ENCODE data around the gene TRAPPC3L.

The TRAPPC3L gene

DNA sequence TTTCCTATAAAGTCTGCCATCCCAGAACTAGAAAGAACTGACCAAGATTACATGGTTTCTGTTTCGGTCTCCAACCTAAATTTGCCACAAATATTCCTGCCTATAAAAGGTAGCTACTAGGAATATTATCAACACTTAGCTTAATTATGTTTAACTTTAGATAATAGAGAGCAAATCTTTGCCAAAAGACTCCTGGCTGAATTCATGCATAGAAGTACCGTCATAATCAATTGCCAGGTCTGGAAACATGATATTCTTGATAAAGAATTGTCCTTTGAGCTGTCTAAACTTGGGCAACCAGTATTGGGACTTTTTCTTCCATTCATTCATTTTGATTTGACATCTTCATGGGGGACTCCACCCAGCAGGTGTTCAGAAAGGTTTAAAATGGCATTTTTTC is 61.9 kb downstream of the TRAPPC3L start:
- no peak for TF ChIP-seq BACH2 (CRISPR knock-in tag; IDR thresholded peaks at IDR 0.05; ENCODE audit: borderline replicate concordance)
- TF ChIP-seq, protein P1, sequence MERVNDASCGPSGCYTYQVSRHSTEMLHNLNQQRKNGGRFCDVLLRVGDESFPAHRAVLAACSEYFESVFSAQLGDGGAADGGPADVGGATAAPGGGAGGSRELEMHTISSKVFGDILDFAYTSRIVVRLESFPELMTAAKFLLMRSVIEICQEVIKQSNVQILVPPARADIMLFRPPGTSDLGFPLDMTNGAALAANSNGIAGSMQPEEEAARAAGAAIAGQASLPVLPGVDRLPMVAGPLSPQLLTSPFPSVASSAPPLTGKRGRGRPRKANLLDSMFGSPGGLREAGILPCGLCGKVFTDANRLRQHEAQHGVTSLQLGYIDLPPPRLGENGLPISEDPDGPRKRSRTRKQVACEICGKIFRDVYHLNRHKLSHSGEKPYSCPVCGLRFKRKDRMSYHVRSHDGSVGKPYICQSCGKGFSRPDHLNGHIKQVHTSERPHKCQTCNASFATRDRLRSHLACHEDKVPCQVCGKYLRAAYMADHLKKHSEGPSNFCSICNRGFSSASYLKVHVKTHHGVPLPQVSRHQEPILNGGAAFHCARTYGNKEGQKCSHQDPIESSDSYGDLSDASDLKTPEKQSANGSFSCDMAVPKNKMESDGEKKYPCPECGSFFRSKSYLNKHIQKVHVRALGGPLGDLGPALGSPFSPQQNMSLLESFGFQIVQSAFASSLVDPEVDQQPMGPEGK (CRISPR knock-in tag; IDR thresholded peaks at IDR 0.05; ENCODE audit: borderline replicate concordance), result no peak
- no peak for TF ChIP-seq ZC3H10 (CRISPR knock-in tag; IDR thresholded peaks at IDR 0.05)
- TF ChIP-seq, protein P2, sequence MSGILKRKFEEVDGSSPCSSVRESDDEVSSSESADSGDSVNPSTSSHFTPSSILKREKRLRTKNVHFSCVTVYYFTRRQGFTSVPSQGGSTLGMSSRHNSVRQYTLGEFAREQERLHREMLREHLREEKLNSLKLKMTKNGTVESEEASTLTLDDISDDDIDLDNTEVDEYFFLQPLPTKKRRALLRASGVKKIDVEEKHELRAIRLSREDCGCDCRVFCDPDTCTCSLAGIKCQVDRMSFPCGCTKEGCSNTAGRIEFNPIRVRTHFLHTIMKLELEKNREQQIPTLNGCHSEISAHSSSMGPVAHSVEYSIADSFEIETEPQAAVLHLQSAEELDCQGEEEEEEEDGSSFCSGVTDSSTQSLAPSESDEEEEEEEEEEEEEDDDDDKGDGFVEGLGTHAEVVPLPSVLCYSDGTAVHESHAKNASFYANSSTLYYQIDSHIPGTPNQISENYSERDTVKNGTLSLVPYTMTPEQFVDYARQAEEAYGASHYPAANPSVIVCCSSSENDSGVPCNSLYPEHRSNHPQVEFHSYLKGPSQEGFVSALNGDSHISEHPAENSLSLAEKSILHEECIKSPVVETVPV (CRISPR knock-in tag; IDR thresholded peaks at IDR 0.05), result no peak
- TF ChIP-seq SNAI2 (CRISPR knock-in tag; IDR thresholded peaks at IDR 0.05), result no peak
- no peak for TF ChIP-seq ZFP30 (CRISPR knock-in tag; IDR thresholded peaks at IDR 0.05)
- TF ChIP-seq OSR1 (CRISPR knock-in tag; IDR thresholded peaks at IDR 0.05), result no peak
- no peak for TF ChIP-seq ARNTL (CRISPR knock-in tag; IDR thresholded peaks at IDR 0.05; ENCODE audit: borderline replicate concordance, low read depth)
- TF ChIP-seq ZNF8 (CRISPR knock-in tag; IDR thresholded peaks at IDR 0.05), result no peak
- ATAC-seq, result no peak

DNA sequence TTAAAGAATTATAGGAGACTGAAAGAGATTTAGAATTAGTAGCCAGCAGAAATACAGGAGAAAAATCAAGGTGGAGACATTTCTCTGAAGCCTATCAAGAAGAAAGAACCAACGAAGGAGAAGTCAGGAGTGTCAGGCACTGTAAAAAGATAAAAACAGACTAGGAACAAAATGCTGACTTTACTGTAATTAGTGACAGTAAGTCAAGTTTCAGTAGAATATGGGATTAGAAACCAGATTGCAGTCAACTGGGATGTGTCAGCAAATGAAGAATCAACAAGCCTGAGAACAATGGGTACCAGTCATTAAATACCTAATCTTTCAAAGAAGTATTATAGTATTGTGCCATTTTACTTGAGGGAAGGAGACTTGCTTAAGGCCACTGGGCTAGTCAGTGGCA is 62.7 kb downstream of the TRAPPC3L start:
- no peak for ATAC-seq
- no peak for TF ChIP-seq ARNTL (CRISPR knock-in tag; IDR thresholded peaks at IDR 0.05; ENCODE audit: borderline replicate concordance, low read depth)
- TF ChIP-seq OSR1 (CRISPR knock-in tag; IDR thresholded peaks at IDR 0.05), result no peak
- TF ChIP-seq TCF4 (CRISPR knock-in tag; IDR thresholded peaks at IDR 0.05; ENCODE audit: borderline replicate concordance), result no peak
- no peak for TF ChIP-seq SNAI2 (CRISPR knock-in tag; IDR thresholded peaks at IDR 0.05)
- TF ChIP-seq, protein P3, sequence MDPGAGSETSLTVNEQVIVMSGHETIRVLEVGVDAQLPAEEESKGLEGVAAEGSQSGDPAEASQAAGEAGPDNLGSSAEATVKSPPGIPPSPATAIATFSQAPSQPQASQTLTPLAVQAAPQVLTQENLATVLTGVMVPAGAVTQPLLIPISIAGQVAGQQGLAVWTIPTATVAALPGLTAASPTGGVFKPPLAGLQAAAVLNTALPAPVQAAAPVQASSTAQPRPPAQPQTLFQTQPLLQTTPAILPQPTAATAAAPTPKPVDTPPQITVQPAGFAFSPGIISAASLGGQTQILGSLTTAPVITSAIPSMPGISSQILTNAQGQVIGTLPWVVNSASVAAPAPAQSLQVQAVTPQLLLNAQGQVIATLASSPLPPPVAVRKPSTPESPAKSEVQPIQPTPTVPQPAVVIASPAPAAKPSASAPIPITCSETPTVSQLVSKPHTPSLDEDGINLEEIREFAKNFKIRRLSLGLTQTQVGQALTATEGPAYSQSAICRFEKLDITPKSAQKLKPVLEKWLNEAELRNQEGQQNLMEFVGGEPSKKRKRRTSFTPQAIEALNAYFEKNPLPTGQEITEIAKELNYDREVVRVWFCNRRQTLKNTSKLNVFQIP (CRISPR knock-in tag; IDR thresholded peaks at IDR 0.05; ENCODE audit: borderline replicate concordance, low read depth), result no peak
- TF ChIP-seq ESRRG (CRISPR knock-in tag; IDR thresholded peaks at IDR 0.05), result no peak

DNA sequence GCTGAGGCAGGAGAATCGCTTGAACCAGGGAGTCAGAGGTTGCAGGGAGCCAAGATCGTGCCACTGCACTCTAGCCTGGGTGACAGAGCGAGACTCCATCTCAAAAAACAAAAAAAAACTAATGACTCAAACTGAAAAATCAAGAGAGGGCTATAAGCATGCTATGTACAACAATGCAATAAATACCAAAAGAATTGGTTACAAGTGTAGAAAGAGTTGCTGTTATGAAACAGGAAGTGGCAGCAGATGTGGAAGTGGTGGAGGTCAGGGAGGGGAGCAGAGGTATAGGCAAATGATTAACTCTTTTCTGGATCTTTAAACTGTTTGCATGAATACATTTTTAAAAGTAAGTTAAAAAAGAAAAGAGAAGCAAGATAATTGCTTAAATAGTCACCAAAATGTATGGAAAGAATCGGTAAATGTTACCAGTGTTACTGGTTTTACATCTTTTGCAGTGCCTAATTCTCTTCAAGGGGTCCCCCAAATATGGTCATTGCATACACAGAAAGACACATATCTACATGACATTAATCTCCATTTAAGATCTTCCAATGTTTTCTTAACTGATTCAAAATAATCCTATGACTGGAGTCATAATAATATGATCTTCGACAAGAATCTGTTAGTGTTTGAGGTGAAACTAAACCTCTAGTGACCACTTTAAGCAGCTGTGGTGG is 69.3 kb downstream of the TRAPPC3L start:
- no peak for ATAC-seq
- TF ChIP-seq GLIS3 (CRISPR knock-in tag; IDR thresholded peaks at IDR 0.05) (no peak), ISL1 (CRISPR knock-in tag; IDR thresholded peaks at IDR 0.05) (no peak), ARNTL (CRISPR knock-in tag; IDR thresholded peaks at IDR 0.05; ENCODE audit: borderline replicate concordance, low read depth) (no peak), TOX (CRISPR knock-in tag; IDR thresholded peaks at IDR 0.05; ENCODE audit: borderline replicate concordance) (no peak), CSDC2 (CRISPR knock-in tag; IDR thresholded peaks at IDR 0.05) (no peak), ESRRG (CRISPR knock-in tag; IDR thresholded peaks at IDR 0.05) (no peak), RARB (CRISPR knock-in tag; IDR thresholded peaks at IDR 0.05) (no peak)
- TF ChIP-seq, protein P4, sequence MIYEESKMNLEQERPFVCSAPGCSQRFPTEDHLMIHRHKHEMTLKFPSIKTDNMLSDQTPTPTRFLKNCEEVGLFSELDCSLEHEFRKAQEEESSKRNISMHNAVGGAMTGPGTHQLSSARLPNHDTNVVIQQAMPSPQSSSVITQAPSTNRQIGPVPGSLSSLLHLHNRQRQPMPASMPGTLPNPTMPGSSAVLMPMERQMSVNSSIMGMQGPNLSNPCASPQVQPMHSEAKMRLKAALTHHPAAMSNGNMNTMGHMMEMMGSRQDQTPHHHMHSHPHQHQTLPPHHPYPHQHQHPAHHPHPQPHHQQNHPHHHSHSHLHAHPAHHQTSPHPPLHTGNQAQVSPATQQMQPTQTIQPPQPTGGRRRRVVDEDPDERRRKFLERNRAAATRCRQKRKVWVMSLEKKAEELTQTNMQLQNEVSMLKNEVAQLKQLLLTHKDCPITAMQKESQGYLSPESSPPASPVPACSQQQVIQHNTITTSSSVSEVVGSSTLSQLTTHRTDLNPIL (CRISPR knock-in tag; IDR thresholded peaks at IDR 0.05; ENCODE audit: low read depth), result no peak
- TF ChIP-seq, protein P1 (CRISPR knock-in tag; IDR thresholded peaks at IDR 0.05; ENCODE audit: borderline replicate concordance), result no peak

DNA sequence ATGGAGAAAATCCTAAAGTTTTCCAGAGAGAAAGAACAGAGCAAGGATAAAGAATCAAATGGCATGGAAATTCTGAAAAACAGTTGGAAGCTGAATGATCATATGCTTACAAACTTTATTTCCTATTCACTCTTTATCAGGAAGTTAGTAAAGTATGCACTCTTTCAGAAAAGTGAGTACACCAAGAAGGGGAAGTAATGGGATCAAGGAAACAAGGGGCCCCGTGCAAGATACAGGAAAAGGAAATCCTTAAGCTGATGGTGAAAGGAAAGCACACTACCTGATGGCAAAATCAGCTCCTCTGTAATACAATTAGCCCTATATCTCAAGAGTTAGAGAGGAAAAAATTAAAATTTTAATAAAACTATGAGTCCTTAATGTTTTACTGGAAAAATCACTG is 70.3 kb downstream of the TRAPPC3L start:
- no peak for ATAC-seq
- no peak for TF ChIP-seq BACH2 (CRISPR knock-in tag; IDR thresholded peaks at IDR 0.05; ENCODE audit: borderline replicate concordance)
- TF ChIP-seq ZFP30 (CRISPR knock-in tag; IDR thresholded peaks at IDR 0.05), result no peak
- TF ChIP-seq, protein P4 (CRISPR knock-in tag; IDR thresholded peaks at IDR 0.05; ENCODE audit: low read depth), result no peak
- TF ChIP-seq, protein P5, sequence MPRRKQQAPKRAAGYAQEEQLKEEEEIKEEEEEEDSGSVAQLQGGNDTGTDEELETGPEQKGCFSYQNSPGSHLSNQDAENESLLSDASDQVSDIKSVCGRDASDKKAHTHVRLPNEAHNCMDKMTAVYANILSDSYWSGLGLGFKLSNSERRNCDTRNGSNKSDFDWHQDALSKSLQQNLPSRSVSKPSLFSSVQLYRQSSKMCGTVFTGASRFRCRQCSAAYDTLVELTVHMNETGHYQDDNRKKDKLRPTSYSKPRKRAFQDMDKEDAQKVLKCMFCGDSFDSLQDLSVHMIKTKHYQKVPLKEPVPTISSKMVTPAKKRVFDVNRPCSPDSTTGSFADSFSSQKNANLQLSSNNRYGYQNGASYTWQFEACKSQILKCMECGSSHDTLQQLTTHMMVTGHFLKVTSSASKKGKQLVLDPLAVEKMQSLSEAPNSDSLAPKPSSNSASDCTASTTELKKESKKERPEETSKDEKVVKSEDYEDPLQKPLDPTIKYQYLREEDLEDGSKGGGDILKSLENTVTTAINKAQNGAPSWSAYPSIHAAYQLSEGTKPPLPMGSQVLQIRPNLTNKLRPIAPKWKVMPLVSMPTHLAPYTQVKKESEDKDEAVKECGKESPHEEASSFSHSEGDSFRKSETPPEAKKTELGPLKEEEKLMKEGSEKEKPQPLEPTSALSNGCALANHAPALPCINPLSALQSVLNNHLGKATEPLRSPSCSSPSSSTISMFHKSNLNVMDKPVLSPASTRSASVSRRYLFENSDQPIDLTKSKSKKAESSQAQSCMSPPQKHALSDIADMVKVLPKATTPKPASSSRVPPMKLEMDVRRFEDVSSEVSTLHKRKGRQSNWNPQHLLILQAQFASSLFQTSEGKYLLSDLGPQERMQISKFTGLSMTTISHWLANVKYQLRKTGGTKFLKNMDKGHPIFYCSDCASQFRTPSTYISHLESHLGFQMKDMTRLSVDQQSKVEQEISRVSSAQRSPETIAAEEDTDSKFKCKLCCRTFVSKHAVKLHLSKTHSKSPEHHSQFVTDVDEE (CRISPR knock-in tag; IDR thresholded peaks at IDR 0.05), result no peak
- no peak for TF ChIP-seq ZC3H10 (CRISPR knock-in tag; IDR thresholded peaks at IDR 0.05)
- no peak for TF ChIP-seq TCF4 (CRISPR knock-in tag; IDR thresholded peaks at IDR 0.05; ENCODE audit: borderline replicate concordance)
- TF ChIP-seq TOX (CRISPR knock-in tag; IDR thresholded peaks at IDR 0.05; ENCODE audit: borderline replicate concordance), result no peak
- no peak for TF ChIP-seq RARB (CRISPR knock-in tag; IDR thresholded peaks at IDR 0.05)
- no peak for TF ChIP-seq ZFP3 (CRISPR knock-in tag; IDR thresholded peaks at IDR 0.05)
- TF ChIP-seq GLIS3 (CRISPR knock-in tag; IDR thresholded peaks at IDR 0.05), result no peak
- TF ChIP-seq ARNTL (CRISPR knock-in tag; IDR thresholded peaks at IDR 0.05; ENCODE audit: borderline replicate concordance, low read depth), result no peak
- no peak for TF ChIP-seq OSR1 (CRISPR knock-in tag; IDR thresholded peaks at IDR 0.05)
- no peak for TF ChIP-seq ZNF8 (CRISPR knock-in tag; IDR thresholded peaks at IDR 0.05)
